GM12892 (cell line): ENCODE results near the gene FAF1.

ENCODE experiments used
- POLR2A ChIP-seq: IDR thresholded peaks from 2 replicates; pipeline ENCODE4 v1.6.1; 2011; ENCODE audit warnings: low read depth, low read length, control low read depth
- POLR2AphosphoS5 ChIP-seq: IDR thresholded peaks from 2 replicates; pipeline ENCODE4 v1.6.1; 2011; ENCODE audit warnings: low read depth, low read length, control low read depth
- TAF1 ChIP-seq: IDR thresholded peaks from 2 replicates; pipeline ENCODE4 v1.6.1; 2011; ENCODE audit warnings: low read depth, mild to moderate bottlenecking, control low read depth, low read length, borderline replicate concordance

DNA sequence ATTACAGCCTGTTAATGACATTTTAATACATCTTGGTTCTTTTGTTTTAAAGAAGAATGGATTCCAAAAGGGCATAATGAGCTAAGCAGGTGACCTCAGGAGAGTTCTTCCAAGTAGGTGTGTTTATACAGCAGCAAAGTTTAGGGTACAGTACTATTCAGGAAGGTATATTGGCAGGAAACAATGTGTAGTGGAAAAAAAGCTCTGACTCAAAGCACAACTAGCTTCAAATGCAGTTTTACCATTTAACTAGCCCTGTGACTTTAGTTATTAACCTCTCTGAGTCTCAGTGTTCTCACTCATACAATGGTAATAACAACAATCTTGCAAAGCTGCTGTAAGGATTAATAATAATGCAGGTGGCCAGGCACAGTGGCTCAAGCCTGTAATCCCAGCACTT lies 29.9 kb downstream of the FAF1 start:
- TF ChIP-seq POLR2A (no peak), TAF1 (no peak), POLR2AphosphoS5 (no peak)
